NCI-H2081 (cell line): ENCODE measurements around the gene PTPRT.

Source experiments
- DNase-seq, 2 experiments: peaks; one replicate each; lab custom pipeline; 2025; lab: John Stamatoyannopoulos, UW

The PTPRT gene

GRCh38 chr20:42461965-42462593, 727.6 kb downstream of the PTPRT start:
- DNase-seq: no peak

GRCh38 chr20:42461291-42461690, 728.4 kb downstream of the PTPRT start:
- no peak for DNase-seq

- no peak for DNase-seq
Observed at GRCh38 chr20:42447270-42447669, 742.4 kb downstream of the PTPRT start.

- DNase-seq: no peak
Observed at GRCh38 chr20:42444799-42445198, 744.9 kb downstream of the PTPRT start.

GRCh38 chr20:42443200-42443599, 746.5 kb downstream of the PTPRT start:
- no peak for DNase-seq

- no peak for DNase-seq
Observed at GRCh38 chr20:42442716-42443115, 747.0 kb downstream of the PTPRT start.

- no peak for DNase-seq
Observed at GRCh38 chr20:42441864-42442331, 747.8 kb downstream of the PTPRT start.

GRCh38 chr20:42441196-42441863, 748.4 kb downstream of the PTPRT start:
- no peak for DNase-seq

GRCh38 chr20:42435230-42435629, 754.5 kb downstream of the PTPRT start:
- no peak for DNase-seq

- DNase-seq: no peak
Observed at GRCh38 chr20:42432496-42433334, 757.0 kb downstream of the PTPRT start.

- DNase-seq: no peak
Observed at GRCh38 chr20:42430598-42430997, 759.1 kb downstream of the PTPRT start.

- DNase-seq: no peak
Observed at GRCh38 chr20:42429761-42430458, 759.8 kb downstream of the PTPRT start.

GRCh38 chr20:42419814-42420532, 769.7 kb downstream of the PTPRT start:
- DNase-seq: no peak

GRCh38 chr20:42406826-42407225, 782.9 kb downstream of the PTPRT start:
- DNase-seq: no peak

- DNase-seq: no peak
Observed at GRCh38 chr20:42402455-42402854, 787.3 kb downstream of the PTPRT start.

GRCh38 chr20:42401613-42402012, 788.1 kb downstream of the PTPRT start:
- no peak for DNase-seq

GRCh38 chr20:42399802-42400201, 789.9 kb downstream of the PTPRT start:
- no peak for DNase-seq

GRCh38 chr20:42392442-42392841, 797.3 kb downstream of the PTPRT start:
- DNase-seq: no peak

- DNase-seq: no peak
Observed at GRCh38 chr20:42391807-42392206, 797.9 kb downstream of the PTPRT start.

GRCh38 chr20:42380287-42380686, 809.4 kb downstream of the PTPRT start:
- DNase-seq: no peak

GRCh38 chr20:42379385-42379784, 810.3 kb downstream of the PTPRT start:
- DNase-seq: no peak

- no peak for DNase-seq
Observed at GRCh38 chr20:42378826-42379225, 810.9 kb downstream of the PTPRT start.
